Astrocyte (in vitro differentiated cells and primary cell): ENCODE data around the gene PHF14. TPM values are rescaled to one million over a fixed set of nuclear protein-coding genes. Genes with fewer than 3 reads are reported as not detected.

Experiments used
- DNase-seq: peaks from one replicate; pipeline ENCODE4 v3.0.0-alpha.2; 2010; ENCODE audit warnings: low read depth
- FAIRE-seq: peaks from 2 replicates; lab custom pipeline; 2011; peaks lifted over from hg19 to GRCh38; lab: Jason Lieb, UNC
- H2AFZ ChIP-seq: 2 replicates; pipeline ENCODE4 v1.6.0; 2012; ENCODE audit warnings: low read depth, low read length, inconsistent platforms
- H3K27ac ChIP-seq: 2 replicates; pipeline ENCODE4 v1.5.1; 2011; ENCODE audit warnings: low read depth, low read length, inconsistent platforms
- H3K27me3 ChIP-seq: 2 replicates; pipeline ENCODE4 v1.6.0; 2011; ENCODE audit warnings: low read length, inconsistent platforms; ENCODE audit not compliant: insufficient read depth
- H3K36me3 ChIP-seq: 2 replicates; pipeline ENCODE4 v1.5.1; 2011; ENCODE audit warnings: low read length, inconsistent platforms; ENCODE audit not compliant: insufficient read depth
- H3K4me1 ChIP-seq: 2 replicates; pipeline ENCODE4 v1.5.1; 2011; ENCODE audit warnings: low read length, inconsistent platforms; ENCODE audit not compliant: insufficient read depth
- H3K4me2 ChIP-seq: 2 replicates; pipeline ENCODE4 v1.6.0; 2012; ENCODE audit warnings: low read length, inconsistent platforms
- H3K4me3 ChIP-seq: 2 replicates; pipeline ENCODE4 v1.5.1; 2011; ENCODE audit warnings: low read depth, mild to moderate bottlenecking, low read length, inconsistent platforms; ENCODE audit not compliant: insufficient read depth
- H3K79me2 ChIP-seq: 2 replicates; pipeline ENCODE4 v1.6.0; 2012; ENCODE audit warnings: mild to moderate bottlenecking, low read length, inconsistent platforms; ENCODE audit not compliant: insufficient read depth
- H3K9ac ChIP-seq: 2 replicates; pipeline ENCODE4 v1.6.0; 2012; ENCODE audit warnings: mild to moderate bottlenecking, low read length, inconsistent platforms
- H3K9me3 ChIP-seq: 2 replicates; pipeline ENCODE4 v1.5.1; 2012; ENCODE audit warnings: low read depth, mild to moderate bottlenecking, low read length, inconsistent platforms; ENCODE audit not compliant: insufficient read depth
- H4K20me1 ChIP-seq: 2 replicates; pipeline ENCODE4 v1.6.0; 2012; ENCODE audit warnings: low read length, inconsistent platforms; ENCODE audit not compliant: insufficient read depth
- H3K27ac Mint-ChIP-seq: one replicate; pipeline ENCODE4 v1.8.0; 2021; ENCODE audit warnings: mild to moderate bottlenecking, mixed read lengths; ENCODE audit not compliant: unreplicated experiment
- H3K27me3 Mint-ChIP-seq: one replicate; pipeline ENCODE4 v1.8.0; 2021; ENCODE audit warnings: low read depth, mixed read lengths; ENCODE audit not compliant: unreplicated experiment
- H3K36me3 Mint-ChIP-seq: one replicate; pipeline ENCODE4 v1.8.0; 2021; ENCODE audit warnings: low read depth, mixed read lengths; ENCODE audit not compliant: unreplicated experiment
- H3K4me1 Mint-ChIP-seq: one replicate; pipeline ENCODE4 v1.8.0; 2021; ENCODE audit warnings: low read depth, mixed read lengths; ENCODE audit not compliant: unreplicated experiment
- H3K4me3 Mint-ChIP-seq: one replicate; pipeline ENCODE4 v1.8.0; 2021; ENCODE audit warnings: mild to moderate bottlenecking, moderate library complexity, mixed read lengths; ENCODE audit not compliant: unreplicated experiment
- H3K9me3 Mint-ChIP-seq: one replicate; pipeline ENCODE4 v1.8.0; 2021; ENCODE audit warnings: mild to moderate bottlenecking, mixed read lengths; ENCODE audit not compliant: unreplicated experiment
- CTCF ChIP-seq: IDR thresholded peaks from 2 replicates; pipeline ENCODE4 v1.5.1; 2011; ENCODE audit warnings: low read depth, mild to moderate bottlenecking, inconsistent platforms, low read length, moderate library complexity; ENCODE audit not compliant: insufficient read depth
- EZH2 ChIP-seq: IDR thresholded peaks from 2 replicates; pipeline ENCODE4 v1.6.1; 2012; ENCODE audit warnings: mild to moderate bottlenecking, low read length, inconsistent platforms; ENCODE audit not compliant: insufficient read depth
- total RNA-seq: library from RNA; stranded (reverse); gene quantifications from 2 replicates; pipeline ENCODE4 v1.2.1, GENCODE V29; 2021

The PHF14 gene
- total RNA-seq, 1 donor from 2014 or later = 28.8 TPM

GRCh38 chr7:11212080-11212711, 238.5 kb downstream of the PHF14 start:
- no peak overlapping the region for H3K9ac ChIP-seq
- DNase-seq (peak; percentile 34), FAIRE-seq (peak; percentile 80)
- peak overlapping the region; percentile 45 for H3K4me2 ChIP-seq
- H3K4me1 Mint-ChIP-seq = no peaks in the 10 kb centered on the region
- no peak overlapping the region for H3K4me3 ChIP-seq
- no peaks in the 10 kb centered on the region for H3K4me1 ChIP-seq
- no peaks in the 10 kb centered on the region for H3K27me3 ChIP-seq
- H4K20me1 ChIP-seq = no peaks in the 10 kb centered on the region
- no peak overlapping the region for H3K27ac Mint-ChIP-seq
- H2AFZ ChIP-seq = peak overlapping the region; percentile 48
- TF ChIP-seq CTCF = peak; percentile 92
- no peak for TF ChIP-seq EZH2
- no peaks in the 10 kb centered on the region for H3K27me3 Mint-ChIP-seq
- H3K36me3 ChIP-seq = no peaks in the 10 kb centered on the region
- H3K36me3 Mint-ChIP-seq = no peaks in the 10 kb centered on the region
- H3K27ac ChIP-seq = no peak overlapping the region
- H3K9me3 Mint-ChIP-seq = no peaks in the 10 kb centered on the region
- no peak overlapping the region for H3K4me3 Mint-ChIP-seq
- H3K9me3 ChIP-seq = no peaks in the 10 kb centered on the region
- H3K79me2 ChIP-seq = no peaks in the 10 kb centered on the region

GRCh38 chr7:11212816-11213215, 239.1 kb downstream of the PHF14 start:
- H3K4me1 Mint-ChIP-seq = no peaks in the 10 kb centered on the region
- no peak for DNase-seq
- H4K20me1 ChIP-seq = no peaks in the 10 kb centered on the region
- H3K4me2 ChIP-seq = no peak overlapping the region
- H3K36me3 ChIP-seq = no peaks in the 10 kb centered on the region
- H3K4me3 Mint-ChIP-seq = no peak overlapping the region
- H2AFZ ChIP-seq = no peak overlapping the region
- H3K4me3 ChIP-seq = no peak overlapping the region
- H3K79me2 ChIP-seq = no peaks in the 10 kb centered on the region
- H3K9ac ChIP-seq = no peak overlapping the region
- no peaks in the 10 kb centered on the region for H3K27me3 ChIP-seq
- H3K36me3 Mint-ChIP-seq = no peaks in the 10 kb centered on the region
- H3K4me1 ChIP-seq = no peaks in the 10 kb centered on the region
- no peak overlapping the region for H3K27ac ChIP-seq
- no peak for TF ChIP-seq EZH2
- no peak for TF ChIP-seq CTCF
- no peak for FAIRE-seq
- no peak overlapping the region for H3K27ac Mint-ChIP-seq
- H3K9me3 ChIP-seq = no peaks in the 10 kb centered on the region
- H3K27me3 Mint-ChIP-seq = no peaks in the 10 kb centered on the region
- no peaks in the 10 kb centered on the region for H3K9me3 Mint-ChIP-seq

- H3K4me2 ChIP-seq = no peak overlapping the region
- no peak overlapping the region for H3K4me3 ChIP-seq
- Mint-ChIP-seq H3K27me3 (no peaks in the 10 kb centered on the region), H3K36me3 (no peaks in the 10 kb centered on the region), H3K27ac (no peak overlapping the region), H3K9me3 (no peaks in the 10 kb centered on the region), H3K4me3 (no peak overlapping the region), H3K4me1 (no peaks in the 10 kb centered on the region)
- no peak for DNase-seq
- H3K36me3 ChIP-seq = no peaks in the 10 kb centered on the region
- no peaks in the 10 kb centered on the region for H3K79me2 ChIP-seq
- TF ChIP-seq EZH2 = no peak
- TF ChIP-seq CTCF = no peak
- no peaks in the 10 kb centered on the region for H4K20me1 ChIP-seq
- H2AFZ ChIP-seq = no peak overlapping the region
- no peaks in the 10 kb centered on the region for H3K9me3 ChIP-seq
- no peak overlapping the region for H3K9ac ChIP-seq
- no peaks in the 10 kb centered on the region for H3K27me3 ChIP-seq
- no peak overlapping the region for H3K27ac ChIP-seq
- no peaks in the 10 kb centered on the region for H3K4me1 ChIP-seq
- FAIRE-seq = no peak
Measured at GRCh38 chr7:11213266-11213665, 239.6 kb downstream of the PHF14 start.
